Heart right ventricle (tissue), 16 donors: ENCODE results near the gene RNF149. TPM values are rescaled to one million over a fixed set of nuclear protein-coding genes. Genes with fewer than 3 reads are reported as not detected.

Experiments
- ATAC-seq, 8 donors: fragments of 200-7000 bp; cut with Tn5 transposase; one replicate each; pipeline ENCODE4 v1.9.1; 2020; ENCODE audit warnings: mild to moderate bottlenecking in 8 of 8, moderate library complexity in 8 of 8, moderate number of reproducible peaks in 1 of 8
- DNase-seq, 2 donors: peaks; one replicate each; pipeline ENCODE4 v3.0.0-alpha.2; 2020
- H3K27ac ChIP-seq, 10 donors: fragments of 200-600 bp; sonication (generic) in 2 of 10; one replicate each; pipeline versions ENCODE4 v1.5.0 to v1.8.0; 2020 to 2022; ENCODE audit warnings: mild to moderate bottlenecking in 3 of 10
- H3K27me3 ChIP-seq, 7 donors: fragments of 200-600 bp; one replicate each; pipeline ENCODE4 v1.8.0; 2021 to 2022; ENCODE audit warnings: mild to moderate bottlenecking in 2 of 7
- H3K36me3 ChIP-seq, 9 donors: fragments of 200-600 bp; sonication (generic) in 1 of 9; one replicate each; pipeline versions ENCODE4 v1.5.0 to v1.8.0; 2020 to 2022; ENCODE audit warnings: mild to moderate bottlenecking in 2 of 9
- H3K4me1 ChIP-seq, 9 donors: fragments of 200-600 bp; sonication (generic) in 1 of 9; one replicate each; pipeline versions ENCODE4 v1.5.0 to v1.8.0; 2020 to 2022; ENCODE audit warnings: mild to moderate bottlenecking in 4 of 9
- H3K4me3 ChIP-seq, 10 donors: fragments of 200-600 bp; sonication (generic) in 2 of 10; one replicate each; pipeline versions ENCODE4 v1.5.0 to v1.8.0; 2020 to 2022; ENCODE audit warnings: mild to moderate bottlenecking in 7 of 10, moderate library complexity in 2 of 10
- H3K9me3 ChIP-seq, 11 donors: fragments of 200-600 bp in 10 of 11; sonication (generic) in 2 of 11; one replicate each; pipeline versions ENCODE4 v1.5.0 to v1.8.0; 2013 to 2022; ENCODE audit warnings: mild to moderate bottlenecking in 2 of 11, control low read depth in 1 of 11, moderate library complexity in 1 of 11
- WGBS, 2 donors: extraction: QIAGEN DNeasy Blood & Tissue Kit; methylation state at CpG; one replicate each; pipeline ENCODE4 v1.1.7; 2013; ENCODE audit warnings: inconsistent platforms in 1 of 2; 5-methylcytosine and 5-hydroxymethylcytosine counted together
- intact Hi-C, 10 donors: fragments of 100-400 bp; cut with DNase I; formaldehyde crosslinking; loops; one replicate each; pipeline versions ENCODE4 v1.11.1 to v1.14.2; 2022
- polyA plus RNA-seq, 2 donors: library from polyadenylated mRNA; stranded (reverse); fragments of 200-250 nt; gene quantifications; one replicate each; pipeline ENCODE4 v1.2.3, GENCODE V29; 2013
- total RNA-seq, 10 donors: library from RNA; stranded (reverse); fragmentation: NEBNext Ultra II Directional in 3 of 10; extraction: Animal tissue kit (Norgen Biotek cat#: 25700) in 3 of 10; gene quantifications; one replicate each; pipeline versions ENCODE4 v1.2.1 to v1.2.4, GENCODE V29; 2021 to 2023
- TF ChIP-seq, protein P1 (sequence below), 9 donors: fragments of 200-600 bp; sonication (generic) in 2 of 9; IDR thresholded peaks; one replicate each; pipeline versions ENCODE4 v1.5.0 to v1.8.0; 2021 to 2022; ENCODE audit warnings: antibody characterized with exemption in 9 of 9, mild to moderate bottlenecking in 5 of 9, moderate library complexity in 1 of 9
- donor health status: Arrhythmogenic right ventricular cardiomyopathy.
- donor health status: ischemic (EF 13 %, LVEDD 7.1; RV severe dilation, severe dysfunction).
- donor health status: healthy with polysubstance abuse.
- donor health status: DM: no; HTN: yes; CAD: no.
- donor health status: DM: no; HTN: no; CAD: no.
- donor health status: ischemic (EF 25% LVEDD 6.9; RV normal size, moderate dysfunction).
- donor health status: ischemic (EF 25% LVEDD 5.7; RV mildly dilated, moderate dysfunction).
- donor health status: healthy.
- donor health status: DM: yes; HTN: yes; CAD: no.
- donor health status: Ischemic cardiomyopathy.
- donor health status: ischemic (EF 35%, LVEDD 5.7; RV mildly dilated, moderate dysfunction).
- donor health status: nonischemic (EF 11% LVEDD 7.7; RV severe dilation, severe dysfunction).
- donor health status: DM: yes; HTN: yes; CAD: no.
- donor health status: PGD.
- donor health status: ischemic (EF 29% LVEDD 5.4; RV normal size, mild dysfunction).
- donor health status: nonischemic (EF 23%, LVEDD 6.1; RV moderate dilation, normal function).

Gene RNF149
- total and polyA plus RNA-seq, 12 donors: 11.0 to 40.8 (median 12.5) TPM

GRCh38 chr2:101253703-101254450 is 54.6 kb downstream of the RNF149 start:
- intact Hi-C loops: loop anchor here in 2 of 10 donors (5.0 to 10.0 kb wide), 3 partner anchors 51 to 242 kb away; partner anchors contain the start of genes RNF149 (in 1 of the 2) and TBC1D8 (in 1 of the 2)

GRCh38 chr2:101253013-101253702 is 55.3 kb downstream of the RNF149 start:
- ATAC-seq: peak; percentile 31 to 77 (median 56)
- intact Hi-C loops: loop anchor here in 2 of 10 donors (5.0 to 10.0 kb wide), 3 partner anchors 52 to 241 kb away; partner anchors contain the start of genes RNF149 (in 1 of the 2) and TBC1D8 (in 1 of the 2)

More at GRCh38 chr2:101253703-101254450, 54.6 kb downstream of the RNF149 start:
- H3K36me3 ChIP-seq: peaks cover 0 to 21% (median 4%) of the 10 kb centered on the region in 9 donors
- ATAC-seq (no peak), DNase-seq (no peak)
- peak overlapping the region in 7 of 10 donors; percentile 96 to 99 (median 98) for H3K27ac ChIP-seq
- TF ChIP-seq, protein P1, sequence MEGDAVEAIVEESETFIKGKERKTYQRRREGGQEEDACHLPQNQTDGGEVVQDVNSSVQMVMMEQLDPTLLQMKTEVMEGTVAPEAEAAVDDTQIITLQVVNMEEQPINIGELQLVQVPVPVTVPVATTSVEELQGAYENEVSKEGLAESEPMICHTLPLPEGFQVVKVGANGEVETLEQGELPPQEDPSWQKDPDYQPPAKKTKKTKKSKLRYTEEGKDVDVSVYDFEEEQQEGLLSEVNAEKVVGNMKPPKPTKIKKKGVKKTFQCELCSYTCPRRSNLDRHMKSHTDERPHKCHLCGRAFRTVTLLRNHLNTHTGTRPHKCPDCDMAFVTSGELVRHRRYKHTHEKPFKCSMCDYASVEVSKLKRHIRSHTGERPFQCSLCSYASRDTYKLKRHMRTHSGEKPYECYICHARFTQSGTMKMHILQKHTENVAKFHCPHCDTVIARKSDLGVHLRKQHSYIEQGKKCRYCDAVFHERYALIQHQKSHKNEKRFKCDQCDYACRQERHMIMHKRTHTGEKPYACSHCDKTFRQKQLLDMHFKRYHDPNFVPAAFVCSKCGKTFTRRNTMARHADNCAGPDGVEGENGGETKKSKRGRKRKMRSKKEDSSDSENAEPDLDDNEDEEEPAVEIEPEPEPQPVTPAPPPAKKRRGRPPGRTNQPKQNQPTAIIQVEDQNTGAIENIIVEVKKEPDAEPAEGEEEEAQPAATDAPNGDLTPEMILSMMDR (IDR thresholded peaks at IDR 0.05): no peak
- no peaks in the 10 kb centered on the region for H3K27me3 ChIP-seq
- H3K9me3 ChIP-seq: peaks cover 0 to 1% (median 0%) of the 10 kb centered on the region in 11 donors
- H3K4me1 ChIP-seq: peaks cover 2 to 42% (median 38%) of the 10 kb centered on the region in 9 donors
- peak overlapping the region; percentile 71 to 100 (median 95) for H3K4me3 ChIP-seq
- WGBS, 2 donors: 16 to 22% methylated on average over 17 of the region's 17 CpGs

DNA sequence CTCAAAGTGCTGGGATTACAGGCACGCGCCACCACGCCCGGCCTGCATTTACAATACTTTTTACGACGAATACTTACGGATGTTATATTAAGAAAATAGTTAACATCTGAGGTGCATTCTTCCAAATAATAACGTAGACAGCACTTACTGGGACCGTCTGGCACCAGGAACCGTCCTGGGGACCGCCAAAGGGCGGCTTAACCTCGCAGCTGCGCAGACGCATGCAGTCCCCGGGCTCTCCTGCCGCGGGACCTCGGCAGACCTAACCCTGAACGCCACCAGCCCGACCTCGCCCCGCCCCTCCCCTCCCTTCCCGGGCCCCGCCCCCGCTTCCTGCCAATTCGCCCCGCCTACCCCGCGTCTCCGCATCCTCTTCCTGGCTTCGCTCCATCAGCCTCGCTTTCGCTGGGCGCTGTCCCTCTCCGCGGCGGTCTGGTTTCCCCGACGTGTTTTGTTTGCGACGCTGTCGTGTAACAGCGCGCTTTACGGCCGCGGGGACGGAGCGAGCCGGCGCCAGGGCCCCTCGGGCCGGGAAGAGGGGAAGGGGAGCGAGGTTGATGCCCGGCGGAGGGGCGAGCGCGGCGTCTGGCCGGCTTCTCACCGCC is 56.0 kb downstream of the RNF149 start, which contains the start of gene CNOT11:
Gene CNOT11, plus strand, starts transcription at position 479 of the 605 bp plus-strand sequence. Its CDS starts 79 bp downstream, at position 558.
- H3K27ac ChIP-seq: peak within 1 kb of the TSS; percentile 67 to 99 (median 97)
- peaks cover 2 to 42% (median 38%) of the 10 kb centered on the region in 9 donors for H3K4me1 ChIP-seq
- H3K4me3 ChIP-seq: peak within 1 kb of the TSS; percentile 71 to 100 (median 95)
- ATAC-seq: peak; percentile 94 to 97 (median 96)
- intact Hi-C loops: loop anchor here in 2 of 10 donors (5.0 to 10.0 kb wide), 3 partner anchors 52 to 240 kb away; partner anchors contain the start of genes RNF149 (in 1 of the 2) and TBC1D8 (in 1 of the 2)
- WGBS, 2 donors: 0 to 1% methylated on average over 60 to 63 of the region's 63 CpGs
- H3K27me3 ChIP-seq: no peaks in the 10 kb centered on the region
- no peaks in the 10 kb centered on the region for H3K9me3 ChIP-seq
- H3K36me3 ChIP-seq: peaks cover 0 to 8% (median 0%) of the 10 kb centered on the region in 9 donors
- DNase-seq: peak; percentile 100
- TF ChIP-seq, protein P1 (IDR thresholded peaks at IDR 0.05): no peak

More at GRCh38 chr2:101253013-101253702, 55.3 kb downstream of the RNF149 start:
- H3K4me1 ChIP-seq: peaks cover 2 to 42% (median 38%) of the 10 kb centered on the region in 9 donors
- no peaks in the 10 kb centered on the region for H3K9me3 ChIP-seq
- TF ChIP-seq, protein P1 (IDR thresholded peaks at IDR 0.05): no peak
- peaks cover 0 to 14% (median under 1%) of the 10 kb centered on the region in 9 donors for H3K36me3 ChIP-seq
- peak; percentile 50 to 60 for DNase-seq
- H3K4me3 ChIP-seq: peak overlapping the region; percentile 71 to 100 (median 95)
- H3K27me3 ChIP-seq: no peaks in the 10 kb centered on the region
- 0% methylated on average over 65 of the region's 65 CpGs for WGBS, 2 donors
- H3K27ac ChIP-seq: peak overlapping the region; percentile 64 to 99 (median 97)
